ENCODE results near the gene THOC6. TPM values are rescaled to one million over a fixed set of nuclear protein-coding genes. Genes with fewer than 3 reads are reported as not detected.
"Not testable (repeated sequence)": the region's sequence is repeated elsewhere in the genome, so short reads cannot be mapped to it uniquely, and the experiment has no call there.

THOC6 gene
- total RNA-seq, 2 donors from 2014 or later, result 19.0 to 24.7 TPM

- Histone ChIP-seq H3K36me3 (no peaks in the 10 kb centered on the region), H3K4me3 (no peak overlapping the region), H3K9me3 (no peaks in the 10 kb centered on the region), H3K27ac (no peak overlapping the region), H3K4me1 (ENCODE audit: control insufficient read depth in 1 of 2, low read depth in 2 of 2) (no peaks in the 10 kb centered on the region), H3K27me3 (replicated peaks; ENCODE audit: insufficient read depth) (no peaks in the 10 kb centered on the region)
- no peak for DNase-seq (ENCODE audit: low spot score)
- no peak for TF ChIP-seq CTCF (IDR thresholded peaks at IDR 0.05)
- no peak for ATAC-seq (ENCODE audit: insufficient number of reproducible peaks, low FRiP score, low read depth)
These were observed 51.7 kb downstream of the THOC6 start for GRCh38 chr16:3075523-3075915.

GRCh38 chr16:3075946-3076345 is 52.1 kb downstream of the THOC6 start:
- H3K27ac ChIP-seq; H3K9me3 ChIP-seq; ATAC-seq (ENCODE audit: insufficient number of reproducible peaks, low FRiP score, low read depth); DNase-seq (ENCODE audit: low spot score); H3K27me3 ChIP-seq (replicated peaks; ENCODE audit: insufficient read depth); H3K36me3 ChIP-seq; H3K4me1 ChIP-seq (ENCODE audit: control insufficient read depth in 1 of 2, low read depth in 2 of 2); H3K4me3 ChIP-seq: not testable (repeated sequence)

DNA sequence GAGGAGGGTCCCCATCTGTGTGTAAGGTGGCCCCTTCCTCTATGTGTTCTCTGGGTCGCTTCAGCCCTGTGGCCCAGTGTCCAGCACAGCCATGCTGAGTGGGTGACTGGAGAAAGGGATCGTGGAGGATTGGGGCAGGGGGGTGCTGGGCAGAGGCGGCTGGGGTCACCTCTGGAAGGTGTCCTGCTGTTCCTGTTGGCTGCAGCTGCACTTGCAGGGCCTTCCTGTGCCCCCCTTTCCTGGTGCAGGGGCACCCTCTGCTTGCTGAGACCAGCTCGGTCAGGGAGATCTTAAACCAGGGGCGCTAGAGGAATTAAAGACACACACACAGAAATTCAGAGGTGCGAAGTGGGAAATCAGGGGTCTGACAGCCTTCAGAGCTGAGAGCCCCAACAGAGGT is 52.7 kb downstream of the THOC6 start:
- Histone ChIP-seq H3K27me3 (replicated peaks; ENCODE audit: insufficient read depth) (no peaks in the 10 kb centered on the region), H3K27ac (no peak overlapping the region), H3K4me1 (ENCODE audit: control insufficient read depth in 1 of 2, low read depth in 2 of 2) (no peaks in the 10 kb centered on the region), H3K4me3 (no peak overlapping the region), H3K9me3 (no peaks in the 10 kb centered on the region), H3K36me3 (no peaks in the 10 kb centered on the region)
- no peak for TF ChIP-seq CTCF (IDR thresholded peaks at IDR 0.05)
- DNase-seq (ENCODE audit: low spot score) (no peak), ATAC-seq (ENCODE audit: insufficient number of reproducible peaks, low FRiP score, low read depth) (no peak)

Other genes with a start within 250 kb of the THOC6 start
- 100 to 1,000 TPM; 269 to 518 TPM for gene ELOB, start 246.8 kb upstream of the THOC6 start, total RNA-seq
- gene PRSS33, start 236.5 kb upstream of the THOC6 start, total RNA-seq, result not detected
- gene PRSS41, start 225.6 kb upstream of the THOC6 start, total RNA-seq, result not detected
- under 1 TPM in 1 of 2 donors, not detected in 1; 0.54 TPM for gene PRSS21, start 206.8 kb upstream of the THOC6 start, total RNA-seq
- gene ZG16B, start 193.7 kb upstream of the THOC6 start, total RNA-seq, result not detected
- not detected for gene PRSS22, start 165.9 kb upstream of the THOC6 start, total RNA-seq
- gene FLYWCH2, start 140.8 kb upstream of the THOC6 start, total RNA-seq, result 10 to 100 TPM; 52.2 to 53.2 TPM
- 10 to 100 TPM; 65.6 to 72.8 TPM for gene FLYWCH1, start 112.1 kb upstream of the THOC6 start, total RNA-seq
- not detected for gene KREMEN2, start 59.8 kb upstream of the THOC6 start, total RNA-seq
- 1 to 10 TPM; 3.1 to 5.8 TPM for gene PAQR4, start 54.7 kb upstream of the THOC6 start, total RNA-seq
- gene PKMYT1, start 43.6 kb upstream of the THOC6 start, total RNA-seq, result 1 to 10 TPM in 1 of 2 donors, not detected in 1; 5.9 TPM
- gene CLDN9, start 11.1 kb upstream of the THOC6 start, total RNA-seq, result 1 to 10 TPM in 1 of 2 donors, not detected in 1; 1.5 TPM
- not detected for gene CLDN6, start 5.9 kb upstream of the THOC6 start, total RNA-seq
- 100 to 1,000 TPM; 274 to 461 TPM for gene TNFRSF12A, start 3.7 kb upstream of the THOC6 start, total RNA-seq
- gene HCFC1R1, start 93 bp upstream of the THOC6 start, total RNA-seq, result 100 to 1,000 TPM in 1 of 2 donors, 10 to 100 TPM in 1; 19.9 to 120 TPM
- gene BICDL2, start 12.9 kb downstream of the THOC6 start, total RNA-seq, result 1 to 10 TPM in 1 of 2 donors, not detected in 1; 1.1 TPM
- gene MMP25, start 22.5 kb downstream of the THOC6 start, total RNA-seq, result 1 to 10 TPM in 1 of 2 donors, not detected in 1; 4.2 TPM
- gene IL32, start 41.6 kb downstream of the THOC6 start, total RNA-seq, result 10 to 100 TPM; 42.4 to 55.4 TPM
- not detected for gene ZSCAN10, start 75.3 kb downstream of the THOC6 start, total RNA-seq
- gene ZNF205, start 88.6 kb downstream of the THOC6 start, total RNA-seq, result 10 to 100 TPM; 16.4 to 19.4 TPM
- 10 to 100 TPM in 1 of 2 donors, 1 to 10 TPM in 1; 5.9 to 16.2 TPM for gene ZNF213, start 111.0 kb downstream of the THOC6 start, total RNA-seq
- not detected for gene OR1F1, start 164.2 kb downstream of the THOC6 start, total RNA-seq
- gene ZNF200, start 211.1 kb downstream of the THOC6 start, total RNA-seq, result 10 to 100 TPM in 1 of 2 donors, 1 to 10 TPM in 1; 1.2 to 11.1 TPM
- 1 to 10 TPM; 3.5 to 6.1 TPM for gene MEFV, start 232.6 kb downstream of the THOC6 start, total RNA-seq

All from thoracic aorta (tissue), 2 donors.